ENCODE measurements around the gene USP30.

DNA sequence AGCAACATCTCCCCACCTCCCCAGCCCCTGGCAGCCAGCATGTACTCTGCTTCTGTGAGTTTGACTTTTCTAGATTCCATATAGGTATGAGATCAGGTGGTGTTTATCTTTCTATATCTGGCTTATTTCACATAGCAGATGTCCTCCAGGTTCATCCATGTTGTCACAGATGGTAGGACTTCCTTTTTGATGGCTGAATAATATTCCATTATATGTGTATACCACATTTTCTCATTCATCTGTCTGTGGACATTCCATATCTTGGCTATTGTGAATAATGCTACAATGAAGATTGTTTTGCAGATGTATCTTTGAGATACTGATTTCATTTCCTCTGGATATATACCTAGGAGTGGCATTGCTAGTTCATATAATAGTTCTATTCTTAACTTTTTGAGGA lies 22.5 kb downstream of the USP30 start:
- TF ChIP-seq EZH2 (IDR thresholded peaks at IDR 0.05; ENCODE audit: borderline replicate concordance, low read length) = no peak
- TF ChIP-seq, protein P1, sequence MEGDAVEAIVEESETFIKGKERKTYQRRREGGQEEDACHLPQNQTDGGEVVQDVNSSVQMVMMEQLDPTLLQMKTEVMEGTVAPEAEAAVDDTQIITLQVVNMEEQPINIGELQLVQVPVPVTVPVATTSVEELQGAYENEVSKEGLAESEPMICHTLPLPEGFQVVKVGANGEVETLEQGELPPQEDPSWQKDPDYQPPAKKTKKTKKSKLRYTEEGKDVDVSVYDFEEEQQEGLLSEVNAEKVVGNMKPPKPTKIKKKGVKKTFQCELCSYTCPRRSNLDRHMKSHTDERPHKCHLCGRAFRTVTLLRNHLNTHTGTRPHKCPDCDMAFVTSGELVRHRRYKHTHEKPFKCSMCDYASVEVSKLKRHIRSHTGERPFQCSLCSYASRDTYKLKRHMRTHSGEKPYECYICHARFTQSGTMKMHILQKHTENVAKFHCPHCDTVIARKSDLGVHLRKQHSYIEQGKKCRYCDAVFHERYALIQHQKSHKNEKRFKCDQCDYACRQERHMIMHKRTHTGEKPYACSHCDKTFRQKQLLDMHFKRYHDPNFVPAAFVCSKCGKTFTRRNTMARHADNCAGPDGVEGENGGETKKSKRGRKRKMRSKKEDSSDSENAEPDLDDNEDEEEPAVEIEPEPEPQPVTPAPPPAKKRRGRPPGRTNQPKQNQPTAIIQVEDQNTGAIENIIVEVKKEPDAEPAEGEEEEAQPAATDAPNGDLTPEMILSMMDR (IDR thresholded peaks at IDR 0.05; ENCODE audit: low read length) = no peak
